SK-N-MC (cell line): ENCODE results near the gene HACD3.
"Not testable (repeated sequence)": the region's sequence is repeated elsewhere in the genome, so short reads cannot be mapped to it uniquely, and the experiment has no call there.

Source experiments
- EZH2 ChIP-seq: fragments of 200-600 bp; sonication (generic); IDR thresholded peaks from one replicate; pipeline ENCODE4 v1.6.1; 2017; ENCODE audit warnings: antibody characterized with exemption
- FOXP2 ChIP-seq: optimal IDR thresholded peaks from 2 replicates; pipeline ENCODE3; 2011; ENCODE audit warnings: mild to moderate bottlenecking, moderate library complexity; ENCODE audit not compliant: insufficient read depth; ENCODE audit errors: extremely low read length, control extremely low read depth
- POLR2AphosphoS5 ChIP-seq: IDR thresholded peaks from 2 replicates; pipeline ENCODE4 v1.6.1; 2012; ENCODE audit warnings: mild to moderate bottlenecking, low read depth, low read length, borderline replicate concordance

DNA sequence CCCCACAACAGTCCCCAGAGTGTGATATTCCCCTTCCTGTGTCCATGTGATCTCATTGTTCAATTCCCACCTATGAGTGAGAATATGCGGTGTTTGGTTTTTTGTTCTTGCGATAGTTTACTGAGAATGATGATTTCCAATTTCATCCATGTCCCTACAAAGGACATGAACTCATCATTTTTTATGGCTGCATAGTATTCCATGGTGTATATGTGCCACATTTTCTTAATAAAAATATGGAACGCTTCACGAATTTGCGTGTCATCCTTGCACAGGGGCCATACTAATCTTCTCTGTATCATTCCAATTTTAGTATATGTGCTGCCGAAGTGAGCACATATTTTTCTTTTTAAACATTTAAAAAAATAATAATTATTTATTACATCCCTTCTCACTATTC, 22.6 kb downstream of the HACD3 start:
- not testable (repeated sequence) for TF ChIP-seq POLR2AphosphoS5, EZH2, FOXP2
